ENCODE measurements around the gene EID2B. TPM values are rescaled to one million over a fixed set of nuclear protein-coding genes. Genes with fewer than 3 reads are reported as not detected.

The EID2B gene
- total and polyA plus RNA-seq, 2 of the 8 experiments (the other 6 are each of a cell fraction or from before 2014, with no cell fraction given) = 2.1 to 2.4 TPM

DNA sequence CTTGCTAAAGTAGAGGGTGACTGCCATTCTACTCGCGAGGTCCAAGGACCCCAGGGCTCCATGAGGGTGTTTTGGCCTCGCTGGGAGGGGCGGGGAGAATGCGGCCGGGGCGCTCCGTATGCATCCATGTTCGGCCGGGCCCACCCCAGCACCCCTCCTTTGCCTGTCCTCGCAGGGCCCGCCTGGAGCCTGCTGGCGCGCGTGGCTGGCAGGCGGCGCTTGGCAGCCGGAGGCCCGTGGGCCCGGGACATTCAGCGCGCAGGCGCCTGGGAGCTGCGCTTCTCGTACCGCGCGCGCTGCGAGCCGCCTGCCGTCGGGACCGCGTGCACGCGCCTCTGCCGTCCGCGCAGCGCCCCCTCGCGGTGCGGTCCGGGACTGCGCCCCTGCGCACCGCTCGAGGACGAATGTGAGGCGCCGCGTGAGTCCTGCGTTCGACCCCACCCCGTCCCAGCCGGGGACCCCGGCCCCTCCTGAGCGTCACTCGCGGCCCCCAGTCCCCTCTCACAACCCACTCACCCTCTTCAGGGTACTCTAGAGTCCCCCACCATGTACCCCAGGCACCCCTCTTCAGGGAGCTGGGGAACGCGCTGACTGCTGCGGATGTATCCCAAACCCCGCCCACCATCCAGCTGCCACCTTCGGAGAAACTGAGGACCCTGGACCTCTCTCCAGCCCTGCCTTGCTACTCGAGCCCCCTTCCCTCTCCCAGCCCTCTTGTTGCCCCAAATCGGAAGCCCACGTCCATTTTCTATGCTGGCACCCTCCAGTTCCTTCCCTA, 29.8 kb downstream of the EID2B start (continued):
- TF ChIP-seq, protein P1, sequence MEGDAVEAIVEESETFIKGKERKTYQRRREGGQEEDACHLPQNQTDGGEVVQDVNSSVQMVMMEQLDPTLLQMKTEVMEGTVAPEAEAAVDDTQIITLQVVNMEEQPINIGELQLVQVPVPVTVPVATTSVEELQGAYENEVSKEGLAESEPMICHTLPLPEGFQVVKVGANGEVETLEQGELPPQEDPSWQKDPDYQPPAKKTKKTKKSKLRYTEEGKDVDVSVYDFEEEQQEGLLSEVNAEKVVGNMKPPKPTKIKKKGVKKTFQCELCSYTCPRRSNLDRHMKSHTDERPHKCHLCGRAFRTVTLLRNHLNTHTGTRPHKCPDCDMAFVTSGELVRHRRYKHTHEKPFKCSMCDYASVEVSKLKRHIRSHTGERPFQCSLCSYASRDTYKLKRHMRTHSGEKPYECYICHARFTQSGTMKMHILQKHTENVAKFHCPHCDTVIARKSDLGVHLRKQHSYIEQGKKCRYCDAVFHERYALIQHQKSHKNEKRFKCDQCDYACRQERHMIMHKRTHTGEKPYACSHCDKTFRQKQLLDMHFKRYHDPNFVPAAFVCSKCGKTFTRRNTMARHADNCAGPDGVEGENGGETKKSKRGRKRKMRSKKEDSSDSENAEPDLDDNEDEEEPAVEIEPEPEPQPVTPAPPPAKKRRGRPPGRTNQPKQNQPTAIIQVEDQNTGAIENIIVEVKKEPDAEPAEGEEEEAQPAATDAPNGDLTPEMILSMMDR (IDR thresholded peaks at IDR 0.05; ENCODE audit: control extremely low read depth in 1 of 3, insufficient read depth in 1 of 3, low read depth in 1 of 3, low read length in 3 of 3) = peak; percentile 90 to 97 (median 93)
- TF ChIP-seq HDAC2 (IDR thresholded peaks at IDR 0.05; ENCODE audit: borderline replicate concordance in 1 of 2, low read depth in 2 of 2, low read length in 2 of 2) (peak in 1 of 2 experiments; percentile 64; a peak in 1 of 4 replicates), PHF8 (conservative IDR thresholded peaks at IDR 0.05; ENCODE audit: low read depth, low read length) (no peak), SP4 (IDR thresholded peaks at IDR 0.05; ENCODE audit: low read length) (no peak), KDM5A (IDR thresholded peaks at IDR 0.05; ENCODE audit: low read length) (no peak), NRF1 (IDR thresholded peaks at IDR 0.05; ENCODE audit: low read depth, low read length) (peak; percentile 50), JUND (IDR thresholded peaks at IDR 0.05; ENCODE audit: low read length) (0 out of 2 replicates have a peak, but pooled peaks have one; percentile 34), KDM1A (IDR thresholded peaks at IDR 0.05; ENCODE audit: borderline replicate concordance, low read length) (no peak), YY1 (IDR thresholded peaks at IDR 0.05; ENCODE audit: low read depth, low read length) (no peak), CEBPB (IDR thresholded peaks at IDR 0.05; ENCODE audit: low read depth, low read length) (no peak), SIX5 (IDR thresholded peaks at IDR 0.05; ENCODE audit: low read depth, low read length) (no peak), POLR2AphosphoS5 (IDR thresholded peaks at IDR 0.05; ENCODE audit: low read depth, low read length) (no peak), CHD2 (IDR thresholded peaks at IDR 0.05; ENCODE audit: low read length) (no peak), BRCA1 (IDR thresholded peaks at IDR 0.05; ENCODE audit: low read depth, low read length) (no peak), CHD1 (IDR thresholded peaks at IDR 0.05; ENCODE audit: low read depth, low read length) (no peak), TAF1 (IDR thresholded peaks at IDR 0.05; ENCODE audit: low read depth, low read length) (no peak), MAFK (IDR thresholded peaks at IDR 0.05; ENCODE audit: low read depth, low read length) (no peak), GTF2F1 (IDR thresholded peaks at IDR 0.05; ENCODE audit: borderline replicate concordance, low read depth, low read length) (peak; percentile 86; the same call in 1 of the 2 replicates), KDM4A (IDR thresholded peaks at IDR 0.05; ENCODE audit: low read depth, low read length, severe bottlenecking) (peak; percentile 53), ASH2L (IDR thresholded peaks at IDR 0.05; ENCODE audit: low read length) (no peak), CTBP2 (IDR thresholded peaks at IDR 0.05; ENCODE audit: borderline replicate concordance, insufficient read depth, insufficient read length, low read length) (no peak), NANOG (IDR thresholded peaks at IDR 0.05; ENCODE audit: insufficient read depth, low read depth, low read length, poor library complexity, severe bottlenecking) (no peak)
